ENCODE results near the gene SKP2. TPM values are rescaled to one million over a fixed set of nuclear protein-coding genes. Genes with fewer than 3 reads are reported as not detected.

SKP2 gene
- total RNA-seq, 2 donors from 2014 or later: 20.2 to 54.6 TPM

DNA sequence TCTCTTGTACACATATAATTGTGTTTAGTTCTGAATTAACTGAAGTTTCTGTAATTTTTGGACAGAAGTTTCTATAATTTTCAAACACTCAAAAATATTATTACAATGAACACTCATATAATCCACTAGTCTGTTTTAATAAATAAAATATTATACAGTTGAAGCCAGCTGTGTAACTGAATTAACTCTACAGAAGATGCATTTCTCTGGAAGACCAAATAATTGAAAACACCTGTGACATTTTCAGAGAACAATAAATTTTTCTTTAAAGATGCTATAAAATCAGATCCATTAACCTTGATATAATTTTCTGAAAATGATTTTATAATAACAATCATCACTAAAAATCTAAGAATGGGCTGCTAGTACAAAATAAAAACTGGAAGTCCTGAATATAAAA is 75.1 kb downstream of the SKP2 start:
- Histone ChIP-seq H3K9ac (ENCODE audit: low read depth in 2 of 2, low read length in 2 of 2) (no peak overlapping the region), H3K4me3 (no peak overlapping the region), H3K27me3 (no peaks in the 10 kb centered on the region), H3K9me3 (no peaks in the 10 kb centered on the region), H3K27ac (no peak overlapping the region), H3K4me1 (no peaks in the 10 kb centered on the region), H3K36me3 (no peaks in the 10 kb centered on the region)
- intact Hi-C loops (cut with DNase I): no loop called here
- TF ChIP-seq, protein P1, sequence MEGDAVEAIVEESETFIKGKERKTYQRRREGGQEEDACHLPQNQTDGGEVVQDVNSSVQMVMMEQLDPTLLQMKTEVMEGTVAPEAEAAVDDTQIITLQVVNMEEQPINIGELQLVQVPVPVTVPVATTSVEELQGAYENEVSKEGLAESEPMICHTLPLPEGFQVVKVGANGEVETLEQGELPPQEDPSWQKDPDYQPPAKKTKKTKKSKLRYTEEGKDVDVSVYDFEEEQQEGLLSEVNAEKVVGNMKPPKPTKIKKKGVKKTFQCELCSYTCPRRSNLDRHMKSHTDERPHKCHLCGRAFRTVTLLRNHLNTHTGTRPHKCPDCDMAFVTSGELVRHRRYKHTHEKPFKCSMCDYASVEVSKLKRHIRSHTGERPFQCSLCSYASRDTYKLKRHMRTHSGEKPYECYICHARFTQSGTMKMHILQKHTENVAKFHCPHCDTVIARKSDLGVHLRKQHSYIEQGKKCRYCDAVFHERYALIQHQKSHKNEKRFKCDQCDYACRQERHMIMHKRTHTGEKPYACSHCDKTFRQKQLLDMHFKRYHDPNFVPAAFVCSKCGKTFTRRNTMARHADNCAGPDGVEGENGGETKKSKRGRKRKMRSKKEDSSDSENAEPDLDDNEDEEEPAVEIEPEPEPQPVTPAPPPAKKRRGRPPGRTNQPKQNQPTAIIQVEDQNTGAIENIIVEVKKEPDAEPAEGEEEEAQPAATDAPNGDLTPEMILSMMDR (IDR thresholded peaks at IDR 0.05): no peak
- no peak for DNase-seq

DNA sequence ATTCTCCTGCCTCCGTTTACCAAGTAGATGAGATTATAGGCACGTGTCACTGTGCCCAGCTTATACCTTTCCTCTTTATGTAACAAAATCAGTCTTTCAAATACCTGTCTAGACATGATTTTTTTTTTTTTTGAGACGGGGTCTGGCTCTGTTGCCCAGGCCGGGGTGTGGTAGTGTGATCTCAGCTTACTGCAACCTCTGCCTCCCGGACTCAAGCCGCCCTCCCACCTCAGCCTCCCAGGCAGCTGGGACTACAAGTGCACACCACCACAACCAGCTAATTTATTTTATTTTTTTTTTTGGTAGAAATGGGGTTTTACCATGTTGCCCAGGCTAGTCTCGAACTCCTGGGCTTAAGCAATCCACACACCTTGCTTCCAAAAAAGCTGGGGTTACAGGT is 76.6 kb downstream of the SKP2 start:
- intact Hi-C loops (cut with DNase I): no loop called here
- Histone ChIP-seq H3K4me1 (no peaks in the 10 kb centered on the region), H3K9me3 (no peaks in the 10 kb centered on the region), H3K27ac (no peak overlapping the region), H3K4me3 (no peak overlapping the region), H3K9ac (ENCODE audit: low read depth in 2 of 2, low read length in 2 of 2) (no peak overlapping the region), H3K27me3 (no peaks in the 10 kb centered on the region), H3K36me3 (no peaks in the 10 kb centered on the region)
- TF ChIP-seq, protein P1 (IDR thresholded peaks at IDR 0.05): no peak
- DNase-seq: no peak

DNA sequence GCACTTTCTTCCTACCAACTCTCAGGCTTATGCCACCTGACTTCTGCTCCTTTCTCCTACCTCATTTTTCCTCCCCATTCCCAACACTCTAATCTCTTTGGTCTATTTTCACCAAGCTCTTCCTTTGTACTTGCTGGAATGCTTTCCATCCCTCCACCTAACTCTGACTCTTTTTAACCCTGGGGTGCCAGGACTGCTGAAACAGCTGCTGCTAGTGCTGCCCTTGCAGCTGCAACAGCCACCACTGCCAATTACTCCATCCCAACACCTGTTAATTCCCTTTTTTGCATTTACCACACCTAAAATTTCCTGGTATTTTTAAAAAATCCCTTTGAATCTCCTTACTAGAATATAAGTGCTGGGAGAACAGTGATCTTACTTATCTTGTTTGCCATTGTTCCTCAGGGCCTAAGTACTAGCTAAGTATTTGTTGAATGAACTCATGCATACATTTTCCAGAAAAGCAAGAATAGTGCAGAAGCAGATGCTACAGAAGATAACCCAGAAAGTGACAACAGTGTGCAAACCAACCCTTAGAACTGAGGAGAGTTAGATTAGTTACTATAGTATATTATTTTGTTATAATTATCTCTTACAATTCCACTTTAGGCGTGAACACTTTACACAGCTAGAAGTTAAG is 78.4 kb downstream of the SKP2 start:
- TF ChIP-seq, protein P1 (IDR thresholded peaks at IDR 0.05): no peak
- H3K27ac ChIP-seq: no peak overlapping the region

DNA sequence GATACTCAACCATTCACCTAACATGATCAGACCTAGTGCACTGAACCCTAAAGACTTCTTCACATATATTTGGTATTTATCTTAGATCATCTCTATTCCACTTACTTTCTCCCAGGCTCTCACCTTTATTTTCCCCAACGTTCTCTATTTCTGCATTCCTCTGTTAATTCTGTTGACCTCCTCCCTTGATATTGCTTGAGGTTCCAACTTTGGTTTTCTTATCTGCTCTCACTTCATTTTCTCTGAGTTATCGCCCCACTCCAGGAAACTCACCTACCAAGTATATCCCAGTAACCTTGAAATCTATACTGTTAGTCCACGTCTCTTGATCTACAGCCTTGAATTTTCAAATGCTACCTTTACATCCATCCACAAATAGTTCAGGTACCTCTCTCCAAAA is 80.6 kb downstream of the SKP2 start:
- Histone ChIP-seq H3K4me1 (no peaks in the 10 kb centered on the region), H3K27ac (no peak overlapping the region)
- no peak for DNase-seq

More for the DNA sequence above, 78.4 kb downstream of the SKP2 start:
- intact Hi-C loops (cut with DNase I): no loop called here
- no peak overlapping the region for H3K4me3 ChIP-seq
- H3K36me3 ChIP-seq: no peaks in the 10 kb centered on the region
- no peak overlapping the region for H3K9ac ChIP-seq (ENCODE audit: low read depth in 2 of 2, low read length in 2 of 2)
- H3K27me3 ChIP-seq: no peaks in the 10 kb centered on the region
- H3K9me3 ChIP-seq: no peaks in the 10 kb centered on the region
- H3K4me1 ChIP-seq: no peaks in the 10 kb centered on the region
- DNase-seq: no peak

More for the DNA sequence above, 80.6 kb downstream of the SKP2 start:
- no peak overlapping the region for H3K9ac ChIP-seq (ENCODE audit: low read depth in 2 of 2, low read length in 2 of 2)
- no peaks in the 10 kb centered on the region for H3K36me3 ChIP-seq
- TF ChIP-seq, protein P1 (IDR thresholded peaks at IDR 0.05): no peak
- no peaks in the 10 kb centered on the region for H3K9me3 ChIP-seq
- H3K4me3 ChIP-seq: no peak overlapping the region
- no peaks in the 10 kb centered on the region for H3K27me3 ChIP-seq
- intact Hi-C loops (cut with DNase I): no loop called here

Small RNA genes within 50 kb of the gene (microRNA-seq; reads per million reads assigned to microRNA genes)
- gene MIR580: not detected

Other genes with a start within 250 kb of the SKP2 start
- gene CAPSL, start 213.5 kb upstream of the SKP2 start, total RNA-seq: not detected
- not detected for gene UGT3A1, start 160.7 kb upstream of the SKP2 start, total RNA-seq
- gene UGT3A2, start 85.2 kb upstream of the SKP2 start, total RNA-seq: not detected
- gene LMBRD2, start 224 bp upstream of the SKP2 start, total RNA-seq: 10 to 100 TPM; 12.7 to 17.5 TPM
- 10 to 100 TPM; 28.6 to 31.3 TPM for gene NADK2, start 89.8 kb downstream of the SKP2 start, total RNA-seq
- under 1 TPM in 1 of 2 donors, not detected in 1; 0.19 TPM for gene RANBP3L, start 149.8 kb downstream of the SKP2 start, total RNA-seq